Amygdala (tissue), 56 donors: ENCODE results near the gene FOXO1.
A peak's percentile ranks its signal among the peaks of the same experiment; 100 is the strongest.
"Not testable (repeated sequence)": the region's sequence is repeated elsewhere in the genome, so short reads cannot be mapped to it uniquely, and the experiment has no call there.

Experiments
- DNase-seq, 56 donors: peaks; one replicate each; lab custom pipeline; 2025; lab: John Stamatoyannopoulos, UW

The FOXO1 gene

DNA sequence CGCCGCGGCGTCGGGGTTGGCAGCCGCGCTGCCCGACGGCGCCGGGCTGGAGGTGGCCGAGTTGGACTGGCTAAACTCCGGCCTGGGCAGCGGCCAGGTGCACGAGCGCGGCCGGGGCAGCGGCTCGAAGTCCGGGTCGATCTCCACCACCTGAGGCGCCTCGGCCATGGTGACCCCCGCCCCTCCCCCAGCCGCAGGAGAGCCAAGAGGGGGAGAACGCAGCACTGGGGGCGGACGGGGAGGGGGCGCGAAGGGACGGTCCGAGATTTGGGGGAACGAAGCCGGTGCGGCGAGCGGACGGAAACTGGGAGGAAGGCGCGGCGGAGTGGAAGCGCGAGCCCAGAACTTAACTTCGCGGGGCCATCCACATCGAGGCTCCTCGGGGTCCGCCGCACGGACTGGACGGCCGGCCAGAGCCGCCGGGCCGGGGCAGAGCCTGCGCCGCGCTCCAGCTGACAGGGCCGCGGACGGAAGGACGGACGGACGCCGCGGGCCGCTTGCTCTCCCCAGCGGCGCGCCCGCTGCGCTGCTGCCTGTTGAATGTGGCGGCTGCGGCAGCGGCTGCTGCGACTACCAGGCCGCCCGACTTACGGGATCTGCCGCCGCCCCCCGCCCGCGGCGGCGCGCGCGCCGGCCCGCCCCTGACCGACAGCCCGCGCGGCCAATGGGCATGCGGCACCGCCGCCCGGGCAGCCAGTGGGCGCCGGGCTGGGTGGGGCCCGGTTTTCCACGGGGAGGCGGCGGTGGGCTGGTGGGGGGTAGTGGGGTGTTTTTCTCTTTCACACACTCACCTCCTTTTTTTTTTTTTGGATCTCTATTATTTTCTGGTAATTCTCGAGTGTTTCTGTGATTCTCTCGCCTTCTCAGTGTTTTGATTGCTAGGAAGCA is at the start of gene FOXO1:
Gene FOXO1 (minus strand): TSS at position 597 of the 888 bp plus-strand sequence. CDS start 429 bp downstream, at position 168.
- peak; percentile 19 to 94 (median 78) for DNase-seq

- DNase-seq = not testable (repeated sequence)
These were observed 48.0 kb upstream of the FOXO1 start for GRCh38 chr13:40714433-40714832.

DNA sequence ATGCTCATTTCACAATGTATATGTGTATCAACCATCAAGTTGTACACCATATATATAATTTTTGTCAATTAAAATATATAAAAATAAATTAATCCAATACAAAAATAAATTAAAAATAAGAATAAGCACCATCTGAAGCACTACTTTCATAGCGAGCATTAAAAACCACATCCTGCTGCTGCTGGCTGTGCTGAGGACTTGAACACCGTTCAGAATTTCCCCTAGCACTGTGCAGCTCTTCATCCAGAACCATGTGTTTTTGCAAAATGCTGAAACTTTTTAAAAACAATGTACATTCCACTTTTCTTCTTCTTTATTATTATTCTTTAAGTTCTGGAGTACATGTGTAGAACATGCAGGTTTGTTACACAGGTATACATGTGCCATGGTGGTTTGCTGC is 40.0 kb upstream of the FOXO1 start:
- no peak for DNase-seq

- no peak for DNase-seq
These were observed 31.3 kb upstream of the FOXO1 start for GRCh38 chr13:40697711-40698110.

DNA sequence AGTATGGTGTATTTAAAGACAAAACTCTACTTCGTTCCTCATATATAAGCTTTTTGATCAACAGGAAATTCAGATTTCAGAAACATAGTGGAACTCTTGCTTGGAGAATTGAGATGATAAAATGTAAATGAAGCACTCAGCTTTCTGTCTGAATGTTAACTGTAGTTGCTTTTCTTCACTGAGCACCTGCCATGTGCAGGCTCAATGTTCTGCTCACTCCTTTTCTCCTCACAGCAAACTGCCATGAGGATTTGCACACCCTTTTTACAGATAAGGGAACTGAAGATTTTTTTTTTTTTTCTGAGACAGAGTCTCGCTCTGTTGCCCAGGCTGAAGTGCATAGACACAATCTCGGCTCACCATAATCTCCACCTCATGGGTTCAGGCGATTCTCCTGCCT is 28.0 kb upstream of the FOXO1 start:
- DNase-seq = no peak

GRCh38 chr13:40692946-40693345 is 26.5 kb upstream of the FOXO1 start:
- no peak for DNase-seq

DNA sequence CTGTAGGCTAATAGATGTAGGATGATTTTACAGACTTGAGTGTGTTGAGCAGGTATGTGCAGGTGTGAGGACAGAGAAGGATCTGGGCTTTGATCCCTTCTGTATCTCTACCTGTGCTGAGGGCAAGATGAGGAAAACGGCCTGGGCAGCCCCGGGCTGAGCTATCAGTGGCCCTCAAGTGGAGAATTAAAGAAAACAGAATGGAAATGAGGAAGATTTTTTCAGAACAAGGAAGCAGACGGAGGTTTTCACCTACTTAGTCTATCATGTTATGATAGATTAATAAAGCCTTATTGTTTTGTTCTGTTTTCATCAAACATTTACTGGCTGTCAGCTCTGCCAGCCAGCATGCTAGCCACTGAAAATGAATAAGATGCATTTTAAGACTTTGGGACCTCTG is 22.3 kb upstream of the FOXO1 start:
- DNase-seq = no peak

DNA sequence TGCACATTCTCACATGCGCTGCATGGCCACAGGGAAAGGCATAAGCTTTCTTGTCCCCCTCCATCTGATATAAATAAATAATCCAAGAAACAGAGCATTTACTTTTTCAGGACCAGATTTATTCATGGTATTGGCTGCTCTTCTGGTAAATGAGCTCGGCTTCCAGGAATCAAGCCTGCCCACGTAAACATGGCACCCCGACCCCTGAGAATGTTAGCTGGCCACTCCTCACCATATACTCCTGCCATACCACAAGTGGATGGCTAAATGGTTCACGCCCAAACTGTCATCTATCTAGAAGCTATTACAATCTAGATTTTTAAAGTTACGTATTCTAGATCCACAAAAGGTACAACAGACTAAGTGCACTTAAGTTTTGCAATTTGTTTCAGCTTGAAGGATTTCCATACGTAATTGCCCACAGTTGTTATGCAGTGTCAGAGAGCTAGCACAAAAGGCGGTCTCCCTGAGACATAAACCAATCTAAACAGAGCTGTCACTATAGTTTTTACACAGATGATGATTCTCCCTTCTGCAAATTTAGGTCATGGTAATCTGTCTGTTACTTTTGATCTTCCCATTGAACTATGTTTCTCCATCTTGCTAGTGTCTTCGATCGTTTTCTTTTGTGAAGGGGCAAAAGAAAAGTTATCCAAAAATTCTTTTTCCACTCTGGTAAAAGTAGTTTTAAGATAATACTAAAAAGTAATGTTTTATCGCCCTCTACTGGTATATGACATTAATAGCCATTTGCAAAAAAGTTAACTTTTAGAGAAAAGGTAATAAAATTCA is 16.2 kb upstream of the FOXO1 start:
- no peak for DNase-seq

GRCh38 chr13:40681341-40682146 is 15.1 kb upstream of the FOXO1 start:
- DNase-seq = no peak

DNA sequence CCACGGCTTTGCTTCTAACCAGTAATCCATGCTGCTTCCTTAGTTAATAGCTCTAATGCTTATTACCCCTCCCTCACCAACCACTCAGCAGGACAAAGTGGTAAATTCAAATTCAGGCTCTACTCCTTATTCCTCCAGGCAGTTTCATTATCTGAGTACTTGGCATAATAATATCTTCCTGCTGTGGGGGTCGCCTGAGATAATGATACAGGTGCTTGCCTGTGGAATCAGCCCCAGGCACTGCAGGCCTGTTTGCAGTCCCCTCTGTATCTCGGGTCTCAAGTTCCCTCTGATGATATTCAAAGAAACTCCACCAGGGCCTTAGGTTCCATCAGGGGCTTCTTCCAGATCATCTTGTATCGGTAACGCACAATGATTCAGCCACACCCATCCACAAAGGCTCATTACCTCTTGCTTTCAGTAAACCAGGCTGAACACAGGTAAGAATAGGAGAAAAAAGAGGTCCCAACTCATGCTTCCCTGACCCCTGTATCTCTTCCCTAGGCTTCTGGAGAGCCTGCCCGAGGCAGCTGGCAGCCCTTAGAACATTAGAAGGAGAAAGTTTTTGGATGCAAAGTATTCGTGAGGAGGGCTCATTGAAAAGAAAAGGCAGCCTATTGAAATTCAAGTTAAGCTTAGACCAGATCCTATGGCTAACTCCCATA is 14.3 kb upstream of the FOXO1 start:
- no peak for DNase-seq

- DNase-seq = no peak
These were observed 13.1 kb upstream of the FOXO1 start for GRCh38 chr13:40679480-40679985.

DNA sequence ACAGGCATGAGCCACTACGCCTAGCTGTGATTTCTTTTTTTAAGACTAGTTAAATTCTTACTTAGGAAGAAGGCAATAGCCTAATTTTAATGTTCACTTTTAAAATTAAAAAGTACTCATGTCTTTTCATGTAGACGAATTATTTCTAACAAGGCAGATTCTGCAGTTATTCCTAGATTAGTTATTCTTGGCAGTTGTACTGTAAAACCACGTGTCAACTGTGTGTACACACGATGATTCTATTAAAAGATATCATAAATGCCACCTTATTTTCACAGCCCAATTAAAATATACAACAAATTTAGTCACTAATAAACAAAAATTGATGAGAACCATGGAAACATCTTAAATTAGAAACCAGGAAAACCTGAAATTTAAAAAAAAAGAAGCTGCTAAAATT is 10.6 kb upstream of the FOXO1 start:
- DNase-seq = no peak

DNA sequence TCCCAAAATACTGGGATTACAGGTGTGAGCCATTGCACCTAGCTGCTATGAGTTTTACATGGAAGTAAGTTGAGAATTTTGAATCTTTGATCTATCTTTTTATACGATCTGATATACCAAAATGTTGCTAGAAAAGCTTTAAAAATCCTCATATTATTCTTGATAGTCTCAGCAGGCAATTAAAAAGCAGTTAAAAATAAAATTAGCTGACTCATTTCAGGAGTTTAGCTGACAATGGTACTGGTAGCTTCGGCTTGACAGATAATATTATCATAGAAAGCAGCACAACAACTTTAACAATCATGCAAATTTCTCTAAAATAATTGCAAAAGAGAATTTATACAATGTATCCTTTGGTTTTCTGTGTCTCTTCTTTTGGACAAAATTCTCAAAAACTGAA is 9.6 kb upstream of the FOXO1 start:
- DNase-seq = no peak

DNA sequence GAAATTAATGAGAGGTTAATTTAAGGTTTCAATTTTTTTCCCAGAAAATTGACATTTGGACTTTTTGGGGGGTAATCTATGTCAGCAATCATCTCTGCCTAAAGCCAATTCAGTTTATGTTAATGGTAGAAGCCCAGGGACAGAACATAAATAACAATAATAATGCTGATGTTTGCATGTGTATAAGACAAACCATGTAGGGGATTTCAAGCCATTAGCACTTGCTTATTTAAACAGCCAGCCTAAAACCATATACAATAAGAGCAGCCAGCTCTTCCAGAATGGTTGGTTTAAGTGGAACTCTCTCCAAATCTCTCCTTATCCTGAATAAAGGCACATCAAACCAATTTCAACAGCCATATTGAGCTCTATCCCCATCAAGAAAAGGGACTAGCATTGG is 7.0 kb upstream of the FOXO1 start:
- DNase-seq = no peak

- DNase-seq = no peak
These were observed 6.4 kb upstream of the FOXO1 start for GRCh38 chr13:40672765-40673397.

DNA sequence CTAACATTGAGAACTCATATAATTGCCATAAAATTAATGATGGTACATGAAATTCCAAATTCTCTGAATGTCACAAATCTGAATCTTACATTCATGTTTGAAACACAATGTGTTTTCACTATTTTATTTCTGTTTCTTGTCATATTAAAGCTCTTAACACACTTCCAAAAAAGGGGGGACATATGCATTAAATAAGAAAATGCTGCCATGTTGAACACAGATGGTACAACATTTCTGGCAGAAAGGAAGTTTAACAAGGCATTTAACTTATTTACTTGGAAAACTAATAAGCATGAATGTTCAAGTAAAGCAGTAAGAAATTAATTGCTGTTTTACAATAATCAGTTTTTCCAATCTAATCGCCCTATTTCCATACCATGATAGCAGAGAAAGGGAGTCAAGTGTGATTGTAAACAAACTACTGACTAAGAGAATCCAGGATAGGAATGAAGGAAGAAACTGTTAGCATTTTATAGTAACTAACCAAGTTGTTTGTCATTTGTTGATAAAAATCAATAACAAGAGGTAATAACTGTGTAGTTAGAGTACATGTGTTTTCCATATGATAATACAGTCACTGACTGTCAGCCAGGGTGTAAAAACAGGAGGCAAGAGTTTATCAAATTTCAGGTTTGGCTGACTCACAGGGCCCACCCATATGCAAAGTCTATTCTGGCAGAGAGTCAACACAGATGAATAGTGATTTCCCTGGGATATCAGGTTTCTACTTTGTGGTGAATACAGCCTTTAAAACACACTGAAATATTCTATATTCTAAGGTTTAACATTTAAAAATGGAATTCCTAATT is 5.7 kb upstream of the FOXO1 start:
- DNase-seq = no peak

GRCh38 chr13:40670307-40670706 is 3.9 kb upstream of the FOXO1 start:
- no peak for DNase-seq

GRCh38 chr13:40668335-40668734 is 1.9 kb upstream of the FOXO1 start:
- DNase-seq = peak in 3 of 56 donors; percentile 9

DNA sequence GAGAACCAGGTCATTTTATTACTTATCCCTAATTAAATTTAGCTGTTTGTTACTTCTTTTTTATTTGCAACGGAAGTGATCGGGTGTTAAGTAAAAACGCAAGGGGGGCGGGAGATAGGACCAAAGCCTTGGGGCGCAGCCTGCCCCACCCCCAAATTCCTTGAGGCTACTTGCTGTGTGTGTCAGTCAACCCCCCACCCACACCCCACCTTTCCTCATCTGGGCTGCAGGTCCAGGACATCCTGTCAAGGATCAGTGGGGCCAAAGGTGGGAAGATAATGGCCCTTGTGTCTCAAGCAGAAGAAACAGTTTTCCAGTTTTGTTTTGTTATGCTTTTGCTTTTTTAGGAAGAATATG is 1.2 kb upstream of the FOXO1 start:
- peak in 2 of 56 donors; percentile 52 to 59 for DNase-seq
